Astrocyte of the cerebellum (primary cell): Measurements from ENCODE around the gene SNAPC4.

Source experiments
- DNase-seq: peaks from one replicate; pipeline ENCODE4 v3.0.0-alpha.2; 2011; ENCODE audit warnings: low read depth
- H3K4me3 ChIP-seq: 2 replicates; pipeline ENCODE4 v1.5.1; 2011; ENCODE audit warnings: mild to moderate bottlenecking, low read depth, low read length, moderate library complexity
- CTCF ChIP-seq: IDR thresholded peaks from 2 replicates; pipeline ENCODE4 v1.5.1; 2012; ENCODE audit warnings: low read length, low read depth, moderate library complexity, mild to moderate bottlenecking; ENCODE audit errors: missing control alignments
- in situ Hi-C: cut with HindIII; loops from 2 replicates; pipeline ENCODE4 v1.10.0; 2017; ENCODE audit warnings: low sequenced_read_pairs

The SNAPC4 gene

GRCh38 chr9:136376457-136376856 is 23.5 kb downstream of the SNAPC4 start:
- DNase-seq: no peak
- no peak overlapping the region for H3K4me3 ChIP-seq
- in situ Hi-C loops: no loop called here
- no peak for TF ChIP-seq CTCF

- in situ Hi-C loops: no loop called here
- no peak overlapping the region for H3K4me3 ChIP-seq
- no peak for TF ChIP-seq CTCF
- DNase-seq: no peak
Observed at GRCh38 chr9:136375096-136375495, 24.9 kb downstream of the SNAPC4 start.

DNA sequence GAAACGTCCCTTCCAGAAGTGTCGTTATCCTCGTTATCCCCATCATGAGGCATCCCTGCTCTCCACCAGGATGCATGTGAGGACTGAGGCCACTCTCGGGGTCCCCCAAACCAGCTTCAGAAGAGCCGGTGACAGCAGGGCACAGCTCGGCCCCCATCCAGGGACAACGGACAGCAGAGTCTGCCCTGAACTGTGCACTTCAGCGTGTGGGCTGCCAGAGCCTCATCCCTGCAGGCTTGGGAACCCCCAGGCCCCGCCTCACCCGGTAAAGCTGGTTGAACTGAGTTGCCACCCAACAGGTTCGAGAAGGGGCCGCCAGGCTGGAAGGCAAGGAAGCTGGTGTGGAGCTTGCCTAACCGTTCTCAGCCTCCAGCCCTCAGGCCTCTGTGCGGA is 25.8 kb downstream of the SNAPC4 start:
- H3K4me3 ChIP-seq: no peak overlapping the region
- no peak for DNase-seq
- no peak for TF ChIP-seq CTCF
- in situ Hi-C loops: no loop called here

DNA sequence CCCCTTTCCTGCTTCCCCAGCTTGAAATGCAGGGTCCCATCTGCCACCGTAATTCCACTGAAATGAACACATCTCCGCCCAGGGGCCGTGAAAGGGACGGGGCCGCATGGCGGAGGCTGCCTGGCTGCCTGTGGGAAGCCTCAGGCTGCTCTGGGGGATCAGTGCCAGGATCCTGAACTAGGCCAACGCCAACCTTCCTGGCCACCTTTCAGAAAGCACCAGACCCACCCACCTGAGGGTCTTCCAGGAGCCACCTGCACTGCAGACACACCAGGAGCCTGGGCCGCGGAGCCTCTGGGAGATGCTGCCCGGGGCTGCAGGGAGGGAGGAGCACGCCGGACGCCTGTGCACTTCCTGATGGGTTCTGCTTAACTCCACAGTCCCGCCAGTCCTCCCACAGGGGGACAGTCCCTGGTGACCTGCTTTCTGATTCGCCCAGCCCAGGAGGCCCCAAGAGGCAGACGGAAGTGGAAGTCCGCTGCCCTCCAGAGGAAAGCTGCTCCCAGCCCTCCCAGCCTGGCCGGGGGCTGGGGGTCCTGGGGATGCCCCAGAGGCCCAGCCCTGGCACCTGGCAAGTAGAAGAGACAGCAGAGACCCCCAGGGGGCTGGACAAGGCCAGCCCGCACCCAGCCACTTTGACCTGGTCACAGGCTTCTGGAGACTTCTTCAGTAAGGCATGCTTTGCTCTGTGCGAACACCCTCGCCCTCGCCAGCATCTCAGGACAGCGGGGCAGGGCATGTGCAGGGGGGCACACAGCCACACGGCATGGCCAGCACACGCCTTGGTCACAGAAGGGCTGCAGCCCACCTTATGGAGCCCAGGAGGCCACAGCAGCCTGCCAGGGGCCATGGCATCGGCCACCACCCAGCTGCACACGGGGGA is 26.4 kb downstream of the SNAPC4 start, which contains the start of gene CARD9:
CARD9 (minus strand) TSS at position 370 of the 883 bp plus-strand sequence. CDS start 1,591 bp downstream, outside the sequence.
- no peak for TF ChIP-seq CTCF
- no peak within 1 kb of the TSS for H3K4me3 ChIP-seq
- in situ Hi-C loops: no loop called here
- DNase-seq: no peak

DNA sequence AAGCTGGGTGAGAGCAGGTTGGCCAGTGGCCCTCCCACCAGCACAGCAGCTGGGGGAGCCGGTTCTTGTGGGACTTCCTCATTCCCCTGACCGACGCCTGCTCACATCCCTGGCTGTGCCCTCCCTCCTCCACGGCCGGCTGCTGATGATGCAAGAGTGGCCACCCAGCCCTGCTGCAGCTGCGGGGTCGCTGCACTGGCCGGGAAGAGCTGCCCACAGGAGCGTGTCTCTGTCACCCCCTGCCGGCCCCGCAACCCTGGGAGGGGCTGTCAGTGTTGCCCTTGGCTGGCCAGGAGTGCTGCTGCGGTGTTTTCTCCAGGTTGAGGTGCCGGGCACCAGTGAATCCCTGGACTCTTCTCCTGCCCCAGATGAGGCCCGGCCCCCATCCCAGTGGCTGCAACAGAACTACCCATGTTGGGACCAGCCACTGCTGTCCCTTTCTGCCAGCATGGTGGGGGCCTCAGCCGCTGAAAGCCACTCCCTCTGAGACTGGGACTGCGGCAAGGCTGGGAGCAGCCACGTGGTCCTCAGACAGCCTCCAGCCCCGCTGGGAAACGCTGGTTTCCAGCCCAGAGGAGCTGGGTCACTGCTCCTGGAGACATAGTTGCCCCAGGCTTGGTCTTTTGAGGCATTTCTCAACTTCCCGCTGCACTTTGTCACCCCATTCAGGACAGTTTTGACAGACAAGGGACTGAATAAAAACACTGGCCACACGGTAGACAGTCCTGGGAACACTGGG is 27.2 kb downstream of the SNAPC4 start:
- H3K4me3 ChIP-seq: no peak overlapping the region
- TF ChIP-seq CTCF: no peak
- in situ Hi-C loops: no loop called here
- DNase-seq: peak; percentile 8

DNA sequence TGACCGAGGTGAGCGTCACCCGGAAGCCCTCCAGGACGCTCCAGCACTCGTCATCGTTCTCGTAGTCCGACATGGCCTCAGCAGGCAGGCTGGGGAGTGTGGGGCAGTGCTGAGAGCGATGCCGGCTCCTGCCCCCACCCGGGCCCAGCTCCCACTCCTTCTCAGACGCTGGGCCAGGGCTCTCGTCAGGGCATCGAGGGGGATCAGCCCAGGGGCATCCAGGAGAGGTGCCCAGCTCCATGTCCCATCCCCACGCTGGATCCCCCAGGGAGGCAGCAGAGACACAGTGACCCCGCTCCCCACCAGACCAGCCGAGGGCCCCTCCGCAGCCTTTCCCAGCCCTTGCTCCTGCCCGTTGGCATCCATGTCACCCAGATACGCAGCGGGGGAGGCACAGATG is 28.0 kb downstream of the SNAPC4 start:
- DNase-seq: no peak
- in situ Hi-C loops: no loop called here
- no peak for TF ChIP-seq CTCF
- no peak overlapping the region for H3K4me3 ChIP-seq
